NCI-H2227 (cell line): ENCODE results near the gene GRM5.
"Not testable (repeated sequence)": the region's sequence is repeated elsewhere in the genome, so short reads cannot be mapped to it uniquely, and the experiment has no call there.

ENCODE experiments used
- DNase-seq: peaks from one replicate; lab custom pipeline; 2025; ENCODE audit not compliant: unreplicated experiment; lab: John Stamatoyannopoulos, UW

The GRM5 gene

DNA sequence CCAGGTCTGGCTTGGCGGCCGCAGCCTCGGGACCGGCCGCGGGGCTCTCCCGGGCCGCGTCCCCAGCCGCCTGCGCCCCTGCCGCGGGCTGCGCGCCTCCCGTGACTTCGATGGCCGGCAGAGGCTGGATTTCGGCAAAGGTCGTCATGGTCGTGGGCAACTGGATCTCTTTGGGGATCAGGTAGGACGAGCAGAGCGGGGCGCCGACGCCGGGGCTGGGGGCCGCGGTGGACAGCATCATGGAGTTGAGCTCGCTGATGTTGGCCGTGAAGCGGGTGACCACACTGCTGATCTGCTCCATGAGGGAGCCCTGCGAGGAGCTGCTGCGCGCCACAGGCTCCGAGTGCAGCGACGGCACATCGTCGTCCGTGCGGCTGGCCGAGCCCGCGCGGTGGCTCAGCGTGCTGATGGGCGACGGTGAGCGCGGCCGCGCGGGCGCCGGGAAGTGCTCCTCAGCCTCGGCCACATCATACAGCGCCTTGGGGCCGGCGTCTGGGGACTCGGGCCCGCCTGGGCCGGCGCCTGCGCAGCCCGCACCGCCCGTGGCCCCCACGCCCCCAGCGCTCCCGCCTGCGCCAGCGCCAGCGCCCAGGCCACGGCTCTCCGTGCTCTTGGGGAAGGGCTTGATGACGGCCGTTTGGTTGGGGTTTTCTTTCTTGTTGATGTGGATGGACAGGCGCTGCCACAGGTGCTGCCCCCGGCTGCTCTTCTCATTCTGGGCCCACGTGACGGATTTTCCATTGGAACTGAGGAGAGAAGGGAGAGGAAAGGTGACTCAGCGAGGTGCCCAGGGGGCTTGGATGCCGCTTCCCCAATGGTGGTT is 556.8 kb downstream of the GRM5 start:
- peak; percentile 1 for DNase-seq

- DNase-seq, result no peak
Observed at GRCh38 chr11:88508418-88508758, 557.4 kb downstream of the GRM5 start.

DNA sequence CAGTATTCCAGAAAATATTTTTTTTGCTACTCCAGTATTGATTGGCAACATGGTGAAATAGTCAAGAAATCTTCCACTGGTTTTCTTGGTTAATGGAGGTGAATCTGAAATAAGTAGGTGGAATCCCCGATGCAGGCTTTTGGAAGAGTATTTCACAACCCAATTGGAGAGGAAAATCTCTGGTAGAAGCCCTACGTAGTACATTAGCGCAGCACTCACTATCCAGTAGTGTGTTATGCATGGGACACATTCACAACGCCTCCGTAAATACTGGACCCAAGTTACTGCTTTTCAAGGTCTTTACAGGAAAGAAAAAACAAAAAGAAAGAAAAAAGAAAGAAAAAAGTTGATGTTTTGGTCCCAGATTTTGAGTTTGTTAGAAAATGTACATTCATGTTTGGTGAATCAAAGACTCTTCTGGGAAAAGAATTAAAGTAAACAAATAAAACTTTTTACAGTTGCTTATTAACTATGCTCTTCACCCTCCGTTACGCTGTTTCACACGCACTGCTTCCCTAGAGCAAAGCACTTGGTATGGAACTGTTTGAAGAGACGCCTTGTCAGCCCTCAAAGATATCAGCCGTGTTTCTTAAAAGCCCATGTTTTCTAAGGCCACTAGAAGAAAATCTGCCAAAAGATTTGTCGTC is 557.9 kb downstream of the GRM5 start:
- DNase-seq, result no peak

DNA sequence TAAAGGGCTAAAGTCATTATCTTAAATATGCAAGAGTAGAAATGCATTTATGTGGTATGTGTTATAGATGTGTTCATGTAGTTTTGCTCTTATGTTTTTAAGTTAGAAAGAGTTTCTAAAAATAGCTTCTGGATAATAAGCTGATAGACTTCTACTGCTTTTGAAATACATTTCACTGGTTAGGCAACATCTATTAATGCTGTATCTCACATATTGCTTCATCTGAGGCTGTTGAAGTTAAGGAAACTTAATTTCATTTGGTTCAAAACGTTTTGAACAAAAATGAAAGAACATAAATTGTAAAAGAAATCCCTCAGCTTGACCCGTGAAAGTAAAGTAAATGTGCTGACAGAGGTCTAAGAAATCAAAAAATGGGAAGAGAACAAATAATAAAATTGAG is 564.2 kb downstream of the GRM5 start:
- no peak for DNase-seq

DNA sequence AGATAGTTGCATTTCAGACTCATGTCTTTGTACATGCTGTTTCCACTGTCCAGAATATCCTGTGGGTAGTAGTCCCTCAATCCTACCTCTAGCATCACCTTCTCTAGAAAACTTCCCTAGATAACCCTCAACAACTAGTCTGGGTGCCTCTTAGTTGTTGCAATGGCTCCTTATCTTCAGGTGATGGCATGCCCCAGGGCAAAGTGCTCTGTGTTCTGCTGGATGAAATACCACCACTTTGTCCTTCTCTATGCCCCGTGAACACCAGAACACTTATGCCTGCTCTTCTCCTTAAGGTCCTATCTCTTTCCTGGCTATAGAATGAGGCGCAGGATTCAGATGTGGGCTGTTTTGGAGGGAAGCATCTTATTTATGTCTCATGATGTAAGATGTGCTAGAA is 569.9 kb downstream of the GRM5 start:
- no peak for DNase-seq

GRCh38 chr11:88494848-88495247 is 570.9 kb downstream of the GRM5 start:
- DNase-seq, result no peak

DNA sequence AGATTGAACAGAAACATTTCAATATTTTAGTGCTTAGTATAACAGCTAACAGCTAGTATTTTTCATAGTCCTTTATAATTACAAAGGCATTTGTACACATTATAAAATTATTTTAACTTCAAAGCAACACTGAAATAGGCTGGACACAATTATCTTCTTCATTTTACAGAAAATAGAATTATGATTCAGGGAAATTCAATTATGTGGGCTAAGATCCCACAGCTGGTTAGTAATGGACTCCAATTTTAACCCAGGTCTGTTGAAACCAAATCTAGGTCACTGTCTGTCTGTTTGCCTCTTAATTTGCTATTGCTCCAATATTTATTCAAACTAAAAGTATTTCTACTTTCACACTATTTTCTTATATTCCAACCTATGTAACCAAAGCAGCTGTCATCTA is 574.1 kb downstream of the GRM5 start:
- DNase-seq, result no peak

DNA sequence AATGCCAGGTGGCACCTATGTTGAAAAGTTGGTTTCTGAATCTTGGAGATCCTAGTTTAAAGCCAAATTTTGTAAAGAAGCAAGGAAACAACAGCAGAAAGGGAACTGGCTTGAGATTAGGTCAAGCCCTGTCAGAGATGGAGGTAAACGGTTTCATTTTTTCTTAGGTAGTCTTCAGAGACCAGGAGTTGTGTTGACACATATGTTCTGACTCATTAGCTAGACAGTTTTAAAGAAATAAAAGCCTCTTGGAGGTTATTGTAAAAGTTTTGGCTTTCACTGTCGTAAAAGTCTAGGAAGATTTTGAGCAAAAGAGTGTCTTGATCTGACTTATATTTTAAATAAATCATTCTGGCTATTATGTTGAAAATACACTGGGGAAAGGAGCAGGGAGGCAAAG is 576.8 kb downstream of the GRM5 start:
- DNase-seq, result no peak

- DNase-seq, result no peak
Observed at GRCh38 chr11:88487646-88488045, 578.1 kb downstream of the GRM5 start.

- no peak for DNase-seq
Observed at GRCh38 chr11:88484873-88485621, 580.7 kb downstream of the GRM5 start.

- no peak for DNase-seq
Observed at GRCh38 chr11:88482871-88483301, 582.9 kb downstream of the GRM5 start.

DNA sequence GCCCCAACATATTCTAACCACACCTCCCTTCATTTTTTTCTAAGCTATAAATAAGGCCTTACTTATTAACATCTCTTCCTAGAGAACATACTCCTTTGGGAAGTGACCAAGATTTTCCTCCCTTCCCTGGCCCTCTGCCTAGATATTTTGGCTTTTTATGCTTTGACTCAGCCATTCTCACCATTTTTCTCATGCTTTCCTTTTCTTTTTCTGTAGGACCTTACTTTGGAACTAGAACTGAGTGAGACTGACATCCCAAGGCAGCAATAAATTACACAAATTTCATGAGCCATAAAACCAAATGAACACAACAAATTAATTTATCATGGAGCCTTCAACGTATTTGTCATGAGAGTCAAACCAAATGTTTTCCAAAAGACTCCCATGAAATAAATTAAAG is 585.6 kb downstream of the GRM5 start:
- no peak for DNase-seq

DNA sequence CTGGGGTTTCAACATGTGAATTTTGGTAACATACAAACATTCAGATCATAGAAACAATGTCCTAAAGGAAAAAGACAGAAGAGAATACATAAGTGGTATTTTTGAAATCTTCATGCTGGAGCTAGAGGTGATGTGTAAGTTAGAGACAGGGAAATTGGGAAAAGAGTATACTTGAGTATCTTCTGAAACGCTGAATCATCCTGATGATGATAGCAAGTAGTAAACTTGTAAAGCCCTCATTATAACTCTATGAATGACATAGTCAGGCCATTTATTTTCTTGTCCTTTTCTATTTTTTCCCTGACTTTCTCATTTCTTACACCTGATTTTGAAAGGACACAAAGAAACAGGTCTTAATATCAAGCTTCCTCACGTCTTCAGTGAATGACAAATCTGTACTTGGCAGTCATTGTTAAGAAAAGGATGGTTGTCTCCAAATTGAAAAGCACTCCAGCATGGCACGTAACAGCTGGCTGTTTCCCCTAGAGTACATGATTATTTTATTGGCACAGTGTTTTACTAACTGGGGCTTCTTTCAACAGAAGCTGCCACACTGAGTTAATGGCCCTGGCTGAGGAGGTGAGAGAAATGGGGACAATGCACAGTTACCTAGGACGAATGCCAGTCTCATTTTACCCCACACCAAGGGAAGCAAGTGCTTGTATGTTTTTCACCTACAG is 587.5 kb downstream of the GRM5 start:
- DNase-seq, result no peak

- DNase-seq, result no peak
Observed at GRCh38 chr11:88475991-88476418, 589.8 kb downstream of the GRM5 start.

DNA sequence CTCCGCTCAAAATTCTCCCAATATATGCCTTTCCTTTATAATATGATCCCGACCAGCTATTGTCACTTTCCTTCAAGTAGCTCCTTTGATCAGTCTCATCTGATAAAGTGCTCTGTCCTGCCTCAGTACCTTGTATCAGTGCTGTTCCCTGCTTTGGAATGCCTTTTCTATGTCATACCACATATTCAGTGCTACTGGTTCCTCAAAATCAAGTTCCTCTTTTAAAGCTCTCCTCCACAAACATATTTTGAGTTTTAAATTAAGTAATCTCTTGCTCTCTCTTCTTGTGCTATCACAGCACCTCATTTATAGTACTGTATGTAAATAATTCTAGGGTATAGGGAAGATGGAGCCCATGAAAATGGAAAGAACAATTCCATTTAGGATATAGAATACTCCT is 591.1 kb downstream of the GRM5 start:
- DNase-seq, result no peak

- no peak for DNase-seq
Observed at GRCh38 chr11:88469561-88470225, 596.1 kb downstream of the GRM5 start.

DNA sequence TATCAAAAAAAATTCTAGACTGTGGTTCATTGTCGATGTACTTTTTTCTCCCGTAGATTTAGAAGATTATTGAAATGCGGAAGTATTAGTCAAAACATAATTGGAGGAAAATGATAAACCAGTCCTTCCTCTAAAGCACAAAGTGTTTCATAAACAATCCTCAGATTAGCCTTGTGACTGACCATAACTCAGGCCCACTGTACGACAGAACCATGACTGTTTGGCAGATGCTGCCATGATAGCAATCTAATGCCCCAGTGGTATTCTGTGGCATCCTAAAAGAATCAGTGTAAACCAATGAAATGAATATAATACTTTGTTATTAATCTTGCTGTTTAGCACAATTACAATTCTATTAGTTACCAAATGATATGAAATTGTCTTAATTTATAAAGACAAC is 601.3 kb downstream of the GRM5 start:
- no peak for DNase-seq

GRCh38 chr11:88463301-88463700 is 602.5 kb downstream of the GRM5 start:
- not testable (repeated sequence) for DNase-seq

DNA sequence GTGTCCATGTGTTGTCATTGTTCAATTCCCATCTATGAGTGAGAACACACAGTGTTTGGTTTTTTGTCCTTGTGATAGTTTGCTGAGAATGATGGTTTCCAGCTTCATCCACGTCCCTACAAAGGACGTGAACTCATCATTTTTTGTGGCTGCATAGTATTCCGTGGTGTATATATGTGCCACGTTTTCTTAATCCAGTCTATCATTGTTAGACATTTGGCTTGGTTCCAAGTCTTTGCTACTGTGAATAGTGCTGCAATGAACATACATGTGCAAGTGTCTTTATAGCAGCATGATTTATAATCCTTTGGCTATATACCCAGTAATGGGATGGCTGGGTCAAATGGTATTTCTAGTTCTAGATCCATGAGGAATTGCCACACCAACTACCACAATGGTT is 607.7 kb downstream of the GRM5 start:
- DNase-seq, result not testable (repeated sequence)

- no peak for DNase-seq
Observed at GRCh38 chr11:88455974-88456373, 609.8 kb downstream of the GRM5 start.

DNA sequence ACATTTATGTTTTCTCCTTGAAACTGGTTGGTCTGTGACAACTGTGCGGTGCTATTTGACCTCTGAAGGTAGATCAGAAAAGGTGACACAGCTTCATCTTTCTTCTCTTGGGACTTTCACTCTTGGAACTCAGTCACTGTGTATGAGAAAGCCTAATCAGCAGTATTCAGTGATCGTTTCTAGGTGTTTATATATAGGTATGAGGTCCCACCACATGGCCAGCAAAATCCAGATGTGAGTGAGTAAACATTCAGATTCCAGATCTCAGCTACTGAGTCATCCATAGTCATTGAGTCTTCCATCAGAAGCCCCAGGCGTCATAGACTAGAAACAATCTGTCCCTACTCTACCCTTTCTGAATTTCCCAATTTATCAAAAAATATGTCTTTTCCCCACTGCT is 610.9 kb downstream of the GRM5 start:
- DNase-seq, result no peak
